NT2/D1 (cell line): Measurements from ENCODE around the gene ZBTB46.

Source experiments
- SUZ12 ChIP-seq: IDR thresholded peaks from 2 replicates; pipeline ENCODE4 v1.6.1; 2011; ENCODE audit not compliant: insufficient read length, insufficient read depth; ENCODE audit errors: extremely low read depth
- YY1 ChIP-seq: IDR thresholded peaks from 2 replicates; pipeline ENCODE4 v1.6.1; 2011; ENCODE audit not compliant: insufficient read length, insufficient read depth

GRCh38 chr20:63878899-63879663 lies 48.0 kb upstream of the ZBTB46 start:
- no peak for TF ChIP-seq YY1
- TF ChIP-seq SUZ12 = no peak
